Astrocyte (in vitro differentiated cells and primary cell): Measurements from ENCODE around the gene BCL7C. TPM values are rescaled to one million over a fixed set of nuclear protein-coding genes. Genes with fewer than 3 reads are reported as not detected.

Source experiments
- DNase-seq: peaks from one replicate; pipeline ENCODE4 v3.0.0-alpha.2; 2010; ENCODE audit warnings: low read depth
- FAIRE-seq: peaks from 2 replicates; lab custom pipeline; 2011; peaks lifted over from hg19 to GRCh38; lab: Jason Lieb, UNC
- H2AFZ ChIP-seq: 2 replicates; pipeline ENCODE4 v1.6.0; 2012; ENCODE audit warnings: low read depth, low read length, inconsistent platforms
- H3K27ac ChIP-seq: 2 replicates; pipeline ENCODE4 v1.5.1; 2011; ENCODE audit warnings: low read depth, low read length, inconsistent platforms
- H3K27me3 ChIP-seq: 2 replicates; pipeline ENCODE4 v1.6.0; 2011; ENCODE audit warnings: low read length, inconsistent platforms; ENCODE audit not compliant: insufficient read depth
- H3K36me3 ChIP-seq: 2 replicates; pipeline ENCODE4 v1.5.1; 2011; ENCODE audit warnings: low read length, inconsistent platforms; ENCODE audit not compliant: insufficient read depth
- H3K4me1 ChIP-seq: 2 replicates; pipeline ENCODE4 v1.5.1; 2011; ENCODE audit warnings: low read length, inconsistent platforms; ENCODE audit not compliant: insufficient read depth
- H3K4me2 ChIP-seq: 2 replicates; pipeline ENCODE4 v1.6.0; 2012; ENCODE audit warnings: low read length, inconsistent platforms
- H3K4me3 ChIP-seq: 2 replicates; pipeline ENCODE4 v1.5.1; 2011; ENCODE audit warnings: low read depth, mild to moderate bottlenecking, low read length, inconsistent platforms; ENCODE audit not compliant: insufficient read depth
- H3K79me2 ChIP-seq: 2 replicates; pipeline ENCODE4 v1.6.0; 2012; ENCODE audit warnings: mild to moderate bottlenecking, low read length, inconsistent platforms; ENCODE audit not compliant: insufficient read depth
- H3K9ac ChIP-seq: 2 replicates; pipeline ENCODE4 v1.6.0; 2012; ENCODE audit warnings: mild to moderate bottlenecking, low read length, inconsistent platforms
- H3K9me3 ChIP-seq: 2 replicates; pipeline ENCODE4 v1.5.1; 2012; ENCODE audit warnings: low read depth, mild to moderate bottlenecking, low read length, inconsistent platforms; ENCODE audit not compliant: insufficient read depth
- H4K20me1 ChIP-seq: 2 replicates; pipeline ENCODE4 v1.6.0; 2012; ENCODE audit warnings: low read length, inconsistent platforms; ENCODE audit not compliant: insufficient read depth
- H3K27ac Mint-ChIP-seq: one replicate; pipeline ENCODE4 v1.8.0; 2021; ENCODE audit warnings: mild to moderate bottlenecking, mixed read lengths; ENCODE audit not compliant: unreplicated experiment
- H3K27me3 Mint-ChIP-seq: one replicate; pipeline ENCODE4 v1.8.0; 2021; ENCODE audit warnings: low read depth, mixed read lengths; ENCODE audit not compliant: unreplicated experiment
- H3K36me3 Mint-ChIP-seq: one replicate; pipeline ENCODE4 v1.8.0; 2021; ENCODE audit warnings: low read depth, mixed read lengths; ENCODE audit not compliant: unreplicated experiment
- H3K4me1 Mint-ChIP-seq: one replicate; pipeline ENCODE4 v1.8.0; 2021; ENCODE audit warnings: low read depth, mixed read lengths; ENCODE audit not compliant: unreplicated experiment
- H3K4me3 Mint-ChIP-seq: one replicate; pipeline ENCODE4 v1.8.0; 2021; ENCODE audit warnings: mild to moderate bottlenecking, moderate library complexity, mixed read lengths; ENCODE audit not compliant: unreplicated experiment
- H3K9me3 Mint-ChIP-seq: one replicate; pipeline ENCODE4 v1.8.0; 2021; ENCODE audit warnings: mild to moderate bottlenecking, mixed read lengths; ENCODE audit not compliant: unreplicated experiment
- EZH2 ChIP-seq: IDR thresholded peaks from 2 replicates; pipeline ENCODE4 v1.6.1; 2012; ENCODE audit warnings: mild to moderate bottlenecking, low read length, inconsistent platforms; ENCODE audit not compliant: insufficient read depth
- total RNA-seq: library from RNA; stranded (reverse); gene quantifications from 2 replicates; pipeline ENCODE4 v1.2.1, GENCODE V29; 2021
- TF ChIP-seq, protein P1 (sequence below): IDR thresholded peaks from 2 replicates; pipeline ENCODE4 v1.5.1; 2011; ENCODE audit warnings: low read depth, mild to moderate bottlenecking, inconsistent platforms, low read length, moderate library complexity; ENCODE audit not compliant: insufficient read depth

BCL7C gene
- total RNA-seq, 1 donor from 2014 or later, result 40.7 TPM

DNA sequence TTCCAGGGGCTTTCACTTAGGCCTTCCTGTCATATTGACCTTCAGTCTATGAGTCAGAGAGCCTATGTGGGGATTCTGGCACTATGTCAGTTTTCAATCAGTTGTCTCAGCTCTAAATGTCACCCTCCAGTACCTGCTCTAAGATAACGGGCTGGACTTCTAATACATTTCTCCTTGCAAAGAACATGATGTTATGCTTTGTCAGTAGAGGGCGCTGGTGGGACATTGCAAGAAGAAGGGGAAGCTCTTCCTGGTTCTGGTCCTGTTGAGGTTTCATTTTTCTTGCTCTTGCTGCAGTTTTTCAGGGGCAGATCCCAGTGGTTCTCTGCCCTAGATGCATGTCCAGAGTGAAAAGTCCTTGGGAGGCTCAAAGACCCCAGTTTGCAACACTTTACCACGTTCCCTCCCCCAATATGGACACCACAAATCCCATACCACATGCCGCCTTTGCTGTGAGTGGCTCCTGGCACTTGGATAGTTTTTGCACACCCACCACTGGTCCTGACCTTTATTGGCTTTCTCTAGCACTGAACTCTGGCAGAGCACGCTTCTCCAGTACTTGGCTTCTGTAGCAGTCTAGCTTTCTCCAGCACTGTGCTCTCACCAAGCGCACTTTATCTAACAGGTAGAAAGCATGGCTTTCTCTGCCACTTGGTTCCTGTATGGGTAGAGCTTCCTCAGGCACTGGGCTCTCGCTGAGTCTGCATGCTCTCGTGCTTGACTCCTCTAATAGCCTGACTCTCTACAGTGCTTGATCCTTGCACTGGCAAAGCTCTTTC, 49.0 kb downstream of the BCL7C start:
- Histone ChIP-seq H3K4me1 (no peaks in the 10 kb centered on the region), H3K36me3 (no peaks in the 10 kb centered on the region), H3K9ac (no peak overlapping the region), H3K79me2 (no peaks in the 10 kb centered on the region), H3K27ac (no peak overlapping the region), H3K4me2 (peak overlapping the region; percentile 47), H3K4me3 (no peak overlapping the region), H4K20me1 (no peaks in the 10 kb centered on the region), H2AFZ (no peak overlapping the region), H3K27me3 (no peaks in the 10 kb centered on the region), H3K9me3 (no peaks in the 10 kb centered on the region)
- peaks cover 3% of the 10 kb centered on the region for H3K36me3 Mint-ChIP-seq
- DNase-seq (peak; percentile 55), FAIRE-seq (no peak)
- peaks cover 9% of the 10 kb centered on the region for H3K4me1 Mint-ChIP-seq
- no peaks in the 10 kb centered on the region for H3K27me3 Mint-ChIP-seq
- peaks cover 2% of the 10 kb centered on the region for H3K9me3 Mint-ChIP-seq
- no peak overlapping the region for H3K4me3 Mint-ChIP-seq
- H3K27ac Mint-ChIP-seq, result peak overlapping the region; percentile 47
- no peak for TF ChIP-seq EZH2
- TF ChIP-seq, protein P1, sequence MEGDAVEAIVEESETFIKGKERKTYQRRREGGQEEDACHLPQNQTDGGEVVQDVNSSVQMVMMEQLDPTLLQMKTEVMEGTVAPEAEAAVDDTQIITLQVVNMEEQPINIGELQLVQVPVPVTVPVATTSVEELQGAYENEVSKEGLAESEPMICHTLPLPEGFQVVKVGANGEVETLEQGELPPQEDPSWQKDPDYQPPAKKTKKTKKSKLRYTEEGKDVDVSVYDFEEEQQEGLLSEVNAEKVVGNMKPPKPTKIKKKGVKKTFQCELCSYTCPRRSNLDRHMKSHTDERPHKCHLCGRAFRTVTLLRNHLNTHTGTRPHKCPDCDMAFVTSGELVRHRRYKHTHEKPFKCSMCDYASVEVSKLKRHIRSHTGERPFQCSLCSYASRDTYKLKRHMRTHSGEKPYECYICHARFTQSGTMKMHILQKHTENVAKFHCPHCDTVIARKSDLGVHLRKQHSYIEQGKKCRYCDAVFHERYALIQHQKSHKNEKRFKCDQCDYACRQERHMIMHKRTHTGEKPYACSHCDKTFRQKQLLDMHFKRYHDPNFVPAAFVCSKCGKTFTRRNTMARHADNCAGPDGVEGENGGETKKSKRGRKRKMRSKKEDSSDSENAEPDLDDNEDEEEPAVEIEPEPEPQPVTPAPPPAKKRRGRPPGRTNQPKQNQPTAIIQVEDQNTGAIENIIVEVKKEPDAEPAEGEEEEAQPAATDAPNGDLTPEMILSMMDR, result peak; percentile 78

DNA sequence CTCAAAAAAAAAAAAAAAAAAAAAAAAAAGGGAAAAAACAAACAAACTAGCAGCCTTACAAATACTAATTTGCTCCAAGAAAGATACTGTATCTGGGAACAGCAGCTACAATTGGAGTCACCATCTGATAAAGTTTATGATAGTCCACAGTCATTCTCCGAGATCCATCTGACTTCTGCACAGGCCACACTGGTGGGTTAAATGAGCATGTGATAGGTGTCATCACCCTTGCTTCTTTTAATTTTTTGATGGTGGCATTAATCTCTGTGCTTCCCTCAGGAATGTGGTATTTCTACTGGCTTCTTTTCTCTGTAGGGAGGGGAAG, 49.6 kb downstream of the BCL7C start:
- FAIRE-seq (no peak), DNase-seq (no peak)
- Histone ChIP-seq H3K9ac (no peak overlapping the region), H3K9me3 (no peaks in the 10 kb centered on the region), H3K4me1 (no peaks in the 10 kb centered on the region), H3K79me2 (no peaks in the 10 kb centered on the region), H3K27me3 (no peaks in the 10 kb centered on the region), H3K27ac (no peak overlapping the region), H3K4me3 (no peak overlapping the region), H3K4me2 (no peak overlapping the region), H3K36me3 (no peaks in the 10 kb centered on the region), H2AFZ (no peak overlapping the region), H4K20me1 (no peaks in the 10 kb centered on the region)
- TF ChIP-seq, protein P1, result no peak
- TF ChIP-seq EZH2, result no peak
- H3K4me1 Mint-ChIP-seq, result peaks cover 9% of the 10 kb centered on the region
- no peak overlapping the region for H3K27ac Mint-ChIP-seq
- H3K4me3 Mint-ChIP-seq, result no peak overlapping the region
- peaks cover 2% of the 10 kb centered on the region for H3K9me3 Mint-ChIP-seq
- H3K27me3 Mint-ChIP-seq, result no peaks in the 10 kb centered on the region
- peaks cover 3% of the 10 kb centered on the region for H3K36me3 Mint-ChIP-seq

DNA sequence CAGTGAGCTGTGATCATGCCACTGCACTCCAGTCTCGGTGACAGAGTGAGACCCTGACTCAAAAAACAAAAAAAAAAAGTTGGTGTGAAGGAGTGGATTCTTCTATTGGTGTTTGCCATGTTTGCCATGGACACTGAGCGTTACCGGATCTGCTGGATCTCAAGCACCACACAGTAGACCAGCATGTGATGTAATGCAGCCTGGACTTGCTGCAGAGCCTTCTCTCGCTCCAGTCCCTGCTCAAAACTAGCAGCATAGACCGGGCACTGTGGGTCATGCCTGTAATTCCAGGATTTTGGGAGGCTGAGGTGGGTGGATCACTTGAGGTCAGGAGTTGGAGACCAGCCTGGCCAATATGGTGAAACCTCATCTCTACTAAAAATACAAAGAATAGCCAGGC, 50.4 kb downstream of the BCL7C start:
- Mint-ChIP-seq H3K27me3 (no peaks in the 10 kb centered on the region), H3K36me3 (peaks cover 3% of the 10 kb centered on the region), H3K4me3 (no peak overlapping the region), H3K9me3 (peaks cover 2% of the 10 kb centered on the region), H3K4me1 (peaks cover 9% of the 10 kb centered on the region), H3K27ac (no peak overlapping the region)
- no peaks in the 10 kb centered on the region for H3K9me3 ChIP-seq
- no peak overlapping the region for H3K9ac ChIP-seq
- DNase-seq (no peak), FAIRE-seq (no peak)
- H3K4me2 ChIP-seq, result no peak overlapping the region
- no peak for TF ChIP-seq EZH2
- TF ChIP-seq, protein P1, result no peak
- no peaks in the 10 kb centered on the region for H3K36me3 ChIP-seq
- H3K79me2 ChIP-seq, result no peaks in the 10 kb centered on the region
- no peak overlapping the region for H2AFZ ChIP-seq
- no peaks in the 10 kb centered on the region for H3K27me3 ChIP-seq
- H4K20me1 ChIP-seq, result no peaks in the 10 kb centered on the region
- H3K4me3 ChIP-seq, result no peak overlapping the region
- H3K4me1 ChIP-seq, result no peaks in the 10 kb centered on the region
- H3K27ac ChIP-seq, result no peak overlapping the region
